CD4-positive, alpha-beta T cell treated with Interleukin-12 subunit alpha and Interleukin-12 subunit beta, for 1 hour (primary cell): ENCODE measurements around the gene APP.
"Not testable (repeated sequence)": the region's sequence is repeated elsewhere in the genome, so short reads cannot be mapped to it uniquely, and the experiment has no call there.

Experiments used
- DNase-seq: peaks from one replicate; pipeline ENCODE4 v3.0.0-alpha.2; 2020

Gene APP

DNA sequence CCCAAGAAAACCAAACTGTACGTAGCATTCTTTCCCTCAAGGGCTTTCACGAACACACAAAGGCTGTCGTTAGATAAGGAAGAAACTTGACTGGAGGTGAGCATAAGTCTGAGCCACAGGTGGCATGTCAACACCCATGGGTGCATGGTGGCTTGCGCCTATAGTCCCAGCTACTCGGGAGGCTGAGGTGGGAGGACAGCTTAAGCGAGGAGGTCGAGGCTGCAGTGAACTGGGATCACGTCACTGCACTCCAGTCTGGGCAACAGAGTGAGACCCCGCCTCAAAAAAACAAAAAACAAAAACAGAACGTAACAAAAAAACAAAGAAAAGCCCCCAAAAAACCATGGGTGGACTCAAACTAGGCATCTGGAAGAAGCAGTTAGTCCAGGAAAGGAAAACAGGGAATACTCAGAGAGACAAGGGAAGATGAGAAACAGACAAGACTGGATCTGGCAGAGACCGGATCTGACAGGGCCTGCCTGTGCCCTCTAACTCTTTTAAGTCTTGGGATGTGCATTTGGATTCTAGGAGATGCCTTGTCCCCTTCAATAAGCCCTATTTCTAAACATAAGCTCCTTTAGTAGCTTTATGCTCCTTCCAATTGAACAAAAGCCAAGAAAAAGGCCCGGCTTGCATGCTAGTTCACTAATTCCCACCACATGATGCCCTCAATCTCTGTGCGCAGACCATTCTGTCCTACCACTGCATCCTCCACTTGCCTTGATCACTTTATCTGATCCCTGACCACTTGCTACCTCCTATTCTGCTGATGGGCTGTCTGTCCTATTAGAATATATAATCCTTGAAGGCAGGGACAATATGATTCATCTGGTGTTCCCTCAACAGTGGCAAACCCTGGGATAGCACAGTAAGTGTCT lies 73.8 kb downstream of the APP start:
- DNase-seq = no peak

DNA sequence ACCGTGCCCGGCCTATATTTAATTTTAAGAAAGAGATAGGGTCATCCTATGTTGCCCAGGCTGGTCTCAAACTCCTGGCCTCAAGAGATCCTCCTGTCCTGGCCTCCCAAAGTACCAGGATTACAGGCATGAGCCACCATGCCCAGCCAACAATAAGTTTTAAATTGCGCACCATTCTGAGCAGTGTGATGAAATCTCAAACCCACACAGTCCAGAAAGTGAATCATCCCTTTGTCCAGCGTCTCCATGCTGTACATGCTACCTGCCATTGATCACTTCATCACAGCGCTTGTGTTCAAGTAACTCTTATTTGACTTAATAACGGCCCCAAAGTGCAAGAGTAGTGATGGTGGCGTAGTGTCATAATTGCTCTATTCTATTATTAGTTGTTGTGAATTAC lies 75.4 kb downstream of the APP start:
- no peak for DNase-seq

DNA sequence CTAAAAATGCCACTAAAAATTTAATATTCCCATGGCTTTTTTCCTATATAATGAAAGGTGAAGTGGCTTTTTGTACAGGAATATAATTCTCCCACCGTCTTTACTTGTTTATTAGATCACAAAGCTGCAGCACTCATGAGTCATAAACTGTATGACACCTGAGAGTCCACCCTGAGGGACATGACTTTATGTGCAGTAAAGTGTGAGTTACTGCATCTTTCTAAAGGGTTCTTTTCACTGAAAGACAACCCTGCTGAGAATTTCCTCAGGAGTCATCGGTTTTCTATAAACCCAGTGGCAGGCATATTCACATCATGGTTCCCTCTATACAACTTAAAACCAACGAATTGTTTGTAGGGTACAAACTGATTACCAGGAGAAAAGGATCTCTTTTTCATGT lies 77.4 kb downstream of the APP start:
- no peak for DNase-seq

DNA sequence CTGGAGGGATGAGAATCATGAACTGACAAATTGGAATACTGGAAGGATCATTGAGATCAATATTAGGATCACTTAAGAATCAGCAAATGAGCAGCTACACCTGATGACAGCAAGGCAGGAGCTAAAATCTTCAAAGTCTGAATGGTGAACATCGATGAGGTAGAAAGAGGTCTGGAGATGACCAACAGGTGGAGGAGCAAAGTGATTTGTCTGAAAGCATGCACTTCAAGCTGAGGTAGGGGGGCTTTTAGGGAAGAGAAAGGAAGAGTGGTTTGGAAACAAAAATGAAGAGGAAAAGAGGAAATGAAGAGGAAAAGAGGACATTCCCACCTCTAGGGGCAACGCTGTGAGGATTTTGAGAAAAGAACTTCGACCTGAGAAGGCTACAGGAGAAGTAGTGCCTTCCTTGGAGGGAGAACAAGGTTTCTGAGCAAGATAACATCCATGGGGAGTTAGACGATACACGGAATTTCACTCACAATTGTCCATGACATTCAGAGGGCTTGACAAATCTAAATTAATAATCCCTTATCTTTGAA lies 79.0 kb downstream of the APP start:
- DNase-seq = no peak

DNA sequence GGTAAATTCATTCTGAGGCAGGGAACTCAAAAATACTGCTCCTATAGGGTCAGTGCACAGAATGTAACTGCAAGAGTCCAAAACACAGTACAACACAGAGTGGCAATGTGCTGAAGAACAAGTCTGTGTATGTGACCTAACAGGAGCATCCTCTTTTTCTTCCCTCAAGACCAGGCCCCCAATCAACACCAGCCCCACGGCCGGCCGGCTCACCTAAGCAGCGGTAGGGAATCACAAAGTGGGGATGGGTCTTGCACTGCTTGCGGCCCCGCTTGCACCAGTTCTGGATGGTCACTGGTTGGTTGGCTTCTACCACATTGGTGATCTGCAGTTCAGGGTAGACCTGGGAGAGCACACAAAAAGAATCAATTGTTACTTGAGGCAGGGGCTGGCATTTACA lies 80.8 kb downstream of the APP start:
- DNase-seq = no peak

DNA sequence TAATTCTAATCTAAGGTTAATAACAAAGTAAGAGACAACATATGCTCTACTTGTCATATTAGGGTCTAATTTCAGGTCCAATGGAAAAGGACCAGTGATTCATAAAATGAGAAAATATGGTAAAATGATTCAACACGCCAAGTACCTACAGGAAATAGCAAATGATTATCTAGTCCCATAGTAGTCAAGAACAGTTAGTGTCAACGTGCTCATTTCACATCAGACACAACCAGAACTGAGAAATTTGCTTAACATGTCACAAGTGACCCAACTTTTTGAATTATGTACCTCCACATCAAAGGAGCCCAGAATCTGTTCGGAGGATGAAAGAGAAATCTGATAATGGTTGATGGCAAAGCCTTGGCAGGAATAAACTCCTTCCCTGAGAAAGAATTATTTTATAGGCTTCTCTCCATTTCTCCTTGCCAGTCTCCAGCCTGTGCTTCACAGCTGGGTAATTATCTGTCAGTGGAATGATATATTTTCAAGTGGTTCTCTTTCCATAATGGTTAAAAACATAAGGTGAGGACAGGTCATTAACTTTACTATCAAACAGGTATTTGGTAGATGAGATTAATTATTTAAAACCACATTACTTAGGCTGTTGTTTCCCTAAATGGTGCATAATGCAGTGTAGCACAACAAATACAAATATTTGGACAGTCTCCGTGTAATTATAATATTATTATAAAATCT lies 83.2 kb downstream of the APP start:
- DNase-seq = no peak

DNA sequence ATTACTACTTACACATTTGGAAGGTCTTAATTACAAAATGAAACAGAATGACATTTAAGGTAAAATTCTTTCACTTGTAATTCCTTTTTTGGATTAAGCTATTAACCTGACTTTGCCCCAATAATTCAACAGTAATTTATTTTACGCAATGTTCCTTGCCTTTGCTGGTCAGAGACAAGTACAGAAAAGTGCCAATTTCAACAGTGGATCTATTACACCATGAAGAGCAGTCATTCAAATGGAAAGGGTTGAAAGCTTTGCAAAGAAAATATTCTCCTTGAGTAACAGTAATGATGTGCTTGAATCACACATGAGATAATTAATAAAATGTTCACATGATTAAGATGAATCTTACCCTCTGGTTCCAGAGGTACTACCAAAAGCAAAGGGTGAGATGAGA lies 84.7 kb downstream of the APP start:
- no peak for DNase-seq

DNA sequence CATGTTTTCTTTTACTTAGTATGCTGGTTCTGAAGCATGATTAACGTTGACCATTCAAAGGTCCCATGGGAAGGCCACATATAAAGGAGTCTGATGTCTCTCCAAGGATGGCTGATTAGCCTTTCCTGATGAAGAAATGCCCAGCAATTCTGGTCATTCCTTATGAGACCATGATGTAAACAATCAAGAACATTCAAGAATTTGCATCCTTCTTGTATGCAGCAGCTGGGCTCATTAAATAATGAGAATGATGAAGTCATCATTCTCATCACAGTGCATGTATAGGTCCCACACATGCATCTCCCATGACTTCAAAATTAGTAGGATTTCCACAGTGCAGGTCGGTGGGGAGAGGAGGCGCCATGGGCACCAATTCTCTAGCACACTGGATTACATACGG lies 85.4 kb downstream of the APP start:
- no peak for DNase-seq

DNA sequence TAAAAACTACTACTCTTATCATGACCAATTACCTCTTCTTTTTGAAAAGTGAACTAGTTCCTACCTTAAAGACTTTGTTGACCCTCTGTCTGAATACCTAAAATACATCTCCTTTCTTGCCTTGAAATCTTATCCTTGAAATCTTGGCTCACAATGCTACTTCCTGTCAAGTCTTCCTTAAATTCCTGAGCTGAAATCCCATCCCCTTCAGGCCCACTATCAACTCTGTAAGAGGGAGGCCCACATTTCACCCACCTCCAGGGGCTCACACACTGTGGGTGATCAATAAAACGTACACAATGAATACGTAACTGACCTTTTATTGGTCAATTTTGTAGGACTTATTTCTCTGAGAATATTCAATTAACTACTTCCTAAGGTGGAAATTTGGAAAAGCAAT lies 88.0 kb downstream of the APP start:
- no peak for DNase-seq

DNA sequence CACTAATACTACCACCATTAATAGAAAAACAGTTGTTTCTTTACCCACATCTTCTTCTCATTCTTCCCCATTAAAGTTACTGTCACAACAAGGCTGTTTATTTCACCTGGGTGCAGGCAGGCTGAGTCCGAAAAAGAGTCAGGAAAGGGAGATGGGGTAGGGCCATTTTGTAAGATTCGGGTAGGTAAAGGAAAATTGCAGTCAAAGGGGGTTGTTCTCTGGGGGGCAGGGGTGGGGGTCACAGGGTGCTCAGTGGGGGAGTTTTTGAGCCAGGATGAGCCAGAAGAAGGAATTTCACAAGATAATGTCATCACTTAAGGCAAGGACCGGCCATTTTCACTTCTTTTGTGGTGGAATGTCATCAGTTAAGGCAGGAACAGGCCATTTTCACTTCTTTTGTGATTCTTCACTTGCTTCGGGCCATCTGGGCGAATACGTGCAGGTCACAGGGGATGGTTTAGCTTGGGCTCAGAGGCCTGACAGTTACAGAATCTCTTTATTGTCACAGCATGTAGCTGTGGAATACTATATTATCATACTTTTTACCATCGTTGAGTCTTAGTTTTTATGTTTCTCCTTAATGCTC lies 89.3 kb downstream of the APP start:
- not testable (repeated sequence) for DNase-seq

DNA sequence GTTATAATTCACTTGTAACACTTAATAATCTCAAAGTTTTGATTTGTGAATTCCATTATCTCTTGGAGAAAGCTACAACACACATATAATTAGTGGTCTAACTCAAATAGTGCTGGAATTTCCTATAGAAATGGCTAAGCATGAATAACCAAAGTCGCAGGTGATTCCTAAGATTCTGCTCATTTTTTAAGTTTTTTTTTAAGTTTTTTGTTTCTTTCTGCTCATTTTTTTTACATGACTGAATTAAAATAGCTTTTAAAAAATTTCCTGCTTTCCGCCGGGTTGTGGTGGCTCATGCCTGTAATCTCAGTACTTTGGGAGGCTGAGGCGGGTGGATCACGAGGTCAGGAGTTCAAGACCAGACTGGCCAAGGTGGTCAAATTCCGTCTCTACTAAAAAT lies 90.4 kb downstream of the APP start:
- no peak for DNase-seq

DNA sequence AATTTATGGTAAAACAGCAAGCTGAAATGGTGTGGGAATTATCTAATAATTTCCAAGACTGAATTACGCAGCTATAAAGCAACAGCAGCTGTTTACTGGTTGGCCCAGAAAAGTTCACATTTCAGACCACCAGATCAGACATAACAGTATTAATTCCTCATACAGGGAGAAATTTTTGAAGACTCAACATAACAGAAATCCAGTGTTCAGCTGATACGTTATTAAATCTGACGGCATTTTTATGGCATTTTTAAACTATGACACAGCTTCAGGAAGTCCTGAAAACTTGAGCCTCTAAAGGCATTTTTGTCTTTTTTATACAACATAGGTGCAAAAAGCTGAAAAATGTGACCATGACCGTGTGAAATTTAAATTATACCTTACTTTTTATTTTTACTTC lies 91.2 kb downstream of the APP start:
- DNase-seq = no peak

DNA sequence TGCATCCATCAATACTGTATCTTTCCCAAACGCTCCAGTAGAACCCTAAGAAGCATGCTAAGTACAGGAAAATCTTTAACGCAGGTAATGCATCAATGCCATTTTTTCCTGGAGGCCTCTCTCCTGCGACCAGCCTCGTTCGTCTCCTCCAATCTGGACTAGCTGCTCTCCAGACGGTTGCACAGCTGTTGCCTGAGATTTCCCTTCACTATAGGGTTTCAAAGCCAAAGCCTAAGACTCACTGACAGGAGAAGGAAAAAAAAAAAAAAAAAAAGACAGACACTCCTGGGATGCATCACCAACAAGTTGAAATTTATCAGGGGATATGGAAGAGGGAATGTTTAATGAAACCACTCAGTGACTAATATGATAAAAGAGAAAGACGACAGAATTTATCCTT lies 93.0 kb downstream of the APP start:
- DNase-seq = no peak

DNA sequence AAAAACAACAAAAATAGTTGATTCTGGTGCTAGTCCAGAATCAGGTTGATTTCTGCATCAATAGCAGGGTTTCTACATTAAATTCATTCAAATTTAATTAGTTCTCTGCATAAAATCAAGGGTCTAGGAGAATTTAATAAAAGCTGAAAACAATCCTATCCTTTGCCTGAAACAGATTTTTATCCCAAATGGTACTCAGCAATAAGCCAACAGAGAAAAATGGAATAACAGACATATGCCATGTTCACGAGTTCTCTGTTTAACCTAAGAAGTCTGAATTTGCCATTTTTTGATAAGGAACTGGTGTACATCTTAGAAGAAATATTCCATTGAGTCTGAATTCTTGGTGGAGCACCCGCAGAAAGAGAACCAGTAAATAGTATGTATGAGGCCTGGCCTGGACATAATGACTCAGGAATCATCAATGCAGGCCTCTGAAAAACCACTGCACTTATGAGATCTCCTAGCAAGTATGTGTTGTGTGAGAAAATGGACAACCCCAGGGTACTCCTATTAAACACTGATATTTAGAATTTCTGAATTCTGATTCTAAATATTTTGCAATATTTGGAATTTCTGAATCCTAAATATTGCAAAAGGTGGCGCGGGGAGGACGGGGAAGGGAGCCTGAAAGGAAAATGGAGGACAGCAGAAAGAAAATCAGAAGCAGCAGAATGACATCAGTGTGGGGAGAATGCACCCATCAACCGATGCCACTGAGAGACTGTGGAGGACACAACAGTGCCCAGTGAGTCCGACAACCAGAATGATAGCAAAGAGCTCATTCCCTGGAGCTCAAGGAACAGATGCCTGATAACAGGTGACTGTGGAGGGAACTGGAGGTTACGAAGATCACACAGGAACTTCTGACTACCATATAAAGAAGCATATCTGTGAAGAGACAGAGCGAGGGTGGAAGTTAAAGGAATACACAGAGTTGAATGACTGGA lies 97.6 kb downstream of the APP start:
- DNase-seq = no peak

DNA sequence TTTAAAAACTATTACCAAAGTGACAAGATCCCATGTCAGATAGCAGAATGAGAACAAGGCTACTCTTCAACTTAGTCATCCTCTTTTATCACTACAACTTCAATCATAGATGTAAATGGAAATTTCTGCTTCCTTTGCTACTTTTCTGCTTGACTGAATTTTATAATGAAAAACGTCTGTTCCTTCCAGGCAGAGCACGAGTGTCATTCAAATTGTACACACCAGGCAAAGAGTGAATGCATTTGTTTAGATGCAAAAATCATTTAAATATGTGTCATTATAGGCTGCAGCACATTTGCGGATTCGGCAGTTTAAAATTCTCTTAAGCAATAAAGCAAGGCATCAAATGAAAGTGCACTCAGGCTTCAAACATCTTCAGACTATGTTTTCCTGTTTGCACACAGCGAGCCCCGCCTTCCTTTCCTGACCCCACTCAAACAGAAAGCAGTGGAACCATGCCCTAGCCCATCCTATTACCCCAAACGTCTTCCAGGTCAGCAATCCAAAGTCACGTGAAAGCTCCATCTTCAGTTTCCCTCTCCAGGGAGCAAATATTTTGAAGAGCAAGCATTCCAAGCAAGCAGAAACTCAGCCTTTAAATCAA lies 99.6 kb downstream of the APP start:
- DNase-seq = peak; percentile 17

DNA sequence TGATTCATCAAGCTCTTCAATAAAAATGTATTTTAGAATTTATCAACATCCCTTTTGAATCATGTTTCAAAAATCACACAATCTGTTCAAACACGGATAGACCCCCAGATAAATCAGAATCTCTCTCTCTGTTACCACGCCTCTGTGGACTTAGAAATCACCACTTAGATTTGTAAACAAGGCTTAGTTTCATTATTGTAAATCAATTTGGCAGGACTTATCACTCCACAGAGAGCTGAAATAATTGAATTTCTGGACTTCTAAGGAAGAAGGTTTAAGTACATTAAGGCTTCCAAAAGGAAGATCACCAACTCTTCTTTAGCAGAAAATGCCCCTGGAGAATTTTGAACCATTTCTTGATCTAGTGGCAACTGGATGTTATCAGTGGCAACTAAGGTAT lies 100.4 kb downstream of the APP start:
- DNase-seq = no peak

DNA sequence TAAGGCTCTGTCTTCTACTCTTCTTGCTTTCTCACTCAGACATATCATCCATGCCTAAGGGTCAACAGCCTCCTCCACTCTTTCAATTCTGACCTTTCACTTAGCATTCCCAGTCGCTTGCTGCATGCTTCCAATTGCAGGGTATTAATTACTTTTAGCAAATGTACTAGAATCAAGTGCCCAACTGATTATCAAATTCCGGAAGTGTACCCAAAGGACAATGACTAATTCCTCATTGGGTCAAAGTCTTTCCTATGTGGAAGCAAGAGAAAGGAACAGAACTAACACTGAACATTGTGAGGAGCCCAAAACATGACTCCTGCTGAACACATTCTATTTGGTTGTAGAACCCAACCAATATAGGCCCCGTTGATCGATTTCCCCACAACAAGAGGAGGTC lies 101.8 kb downstream of the APP start:
- DNase-seq = no peak

DNA sequence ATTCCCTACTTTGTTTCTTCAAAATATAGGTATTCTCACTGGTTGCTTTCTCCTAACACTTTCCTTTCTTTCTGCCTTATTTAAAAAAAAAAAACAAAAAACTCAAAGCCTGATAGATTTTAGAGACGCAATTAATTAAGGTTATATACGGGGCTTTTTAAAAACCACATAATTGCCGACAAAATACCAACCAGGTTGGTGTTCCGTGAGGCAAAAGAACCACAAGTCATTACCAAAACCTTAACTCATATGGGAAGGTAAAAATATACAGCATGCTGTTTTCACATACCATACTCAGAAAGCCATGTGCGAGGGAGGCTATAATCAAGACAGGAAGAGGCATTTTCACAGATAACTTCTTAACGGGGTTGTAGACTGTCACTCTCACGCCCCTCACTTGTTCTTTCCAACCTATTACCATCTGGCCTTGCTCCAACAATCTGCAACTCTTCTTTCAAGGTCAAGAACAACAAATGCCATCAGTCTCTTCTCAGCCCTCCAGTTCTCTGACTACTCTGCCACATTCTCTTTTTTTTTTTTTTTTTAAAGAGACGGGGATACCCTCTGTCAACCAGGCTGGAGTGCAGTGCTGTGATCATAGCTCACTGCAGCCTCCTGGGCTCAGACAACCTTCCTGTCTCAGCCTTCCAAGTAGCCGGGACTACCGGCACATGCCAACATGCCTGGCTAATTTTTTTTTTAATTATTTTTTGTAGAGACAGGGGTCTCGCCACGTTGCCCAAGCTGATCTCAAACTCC lies 102.6 kb downstream of the APP start:
- no peak for DNase-seq

DNA sequence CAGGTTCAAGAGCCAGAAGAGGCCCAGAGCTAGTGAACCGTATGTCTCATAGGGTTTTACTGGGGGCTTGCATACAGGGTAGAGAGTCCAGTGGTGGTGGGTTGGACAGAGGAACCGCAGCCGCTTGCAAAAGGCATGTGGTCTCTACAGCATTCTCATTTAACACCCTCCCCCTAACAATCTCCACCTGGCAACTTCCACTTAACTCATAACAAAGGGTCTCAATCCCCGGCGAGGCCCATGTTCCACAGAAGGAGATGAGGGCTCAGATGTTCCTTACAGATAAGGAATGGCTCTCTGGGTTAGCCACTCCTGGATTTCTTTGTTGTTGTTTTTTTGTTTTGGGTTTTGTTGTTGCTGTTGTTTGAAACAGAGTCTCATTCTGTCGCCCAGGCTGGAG lies 106.1 kb downstream of the APP start:
- DNase-seq = no peak

DNA sequence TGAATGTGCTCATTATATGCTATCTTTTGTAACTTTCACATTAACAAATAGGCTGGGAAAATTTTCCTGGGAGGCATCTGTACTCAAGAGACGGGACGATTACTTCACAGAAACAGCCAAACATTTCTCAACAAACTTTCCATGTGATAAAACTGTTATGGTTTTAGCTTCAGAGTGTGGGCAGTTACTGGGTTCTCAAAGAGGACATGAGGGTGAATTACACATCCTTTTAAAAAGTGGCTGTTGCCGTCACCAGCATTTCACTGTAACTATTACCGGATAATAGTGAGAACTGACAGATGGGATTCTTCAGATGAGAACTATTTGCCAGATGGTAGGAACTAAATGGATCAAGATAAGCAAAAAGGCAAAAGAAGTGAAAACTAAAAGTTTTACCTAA lies 109.1 kb downstream of the APP start:
- no peak for DNase-seq

DNA sequence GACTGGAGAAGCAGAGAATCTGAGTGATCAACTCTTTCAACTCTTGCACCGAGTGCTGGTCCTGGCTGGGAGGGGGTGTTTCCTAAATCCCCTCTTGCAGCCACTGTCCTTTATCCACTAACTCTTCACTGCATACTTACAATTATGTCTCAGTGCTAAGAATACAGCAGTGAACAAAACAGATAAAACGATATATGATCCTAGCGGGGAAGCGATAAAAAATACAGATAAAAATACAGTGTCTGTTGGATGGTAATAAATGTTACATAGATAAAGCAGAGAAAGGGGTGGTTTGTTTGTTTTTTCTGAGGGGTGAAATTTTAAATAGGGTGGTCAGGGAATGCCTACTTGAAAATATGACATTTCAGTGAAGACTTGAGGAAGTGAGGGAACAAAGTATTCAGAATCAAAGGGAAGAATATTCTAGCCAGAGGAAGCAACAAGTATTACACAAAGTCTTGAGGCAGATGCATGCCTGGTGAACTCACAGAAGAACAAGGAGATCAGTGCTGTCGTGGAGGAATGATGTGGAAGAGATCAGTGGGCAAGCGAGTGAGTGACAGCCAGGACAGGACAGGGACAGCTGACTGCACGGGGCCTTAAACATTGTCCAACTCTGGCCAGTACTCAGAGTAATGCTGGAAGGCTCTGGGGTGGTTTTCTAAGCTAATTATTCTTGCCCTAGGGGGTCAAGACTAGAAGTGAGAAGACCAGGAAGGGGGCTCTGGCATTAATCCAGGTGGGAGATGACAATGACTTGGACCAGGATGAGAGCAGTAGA lies 110.0 kb downstream of the APP start:
- no peak for DNase-seq
